Parathyroid adenoma (tissue), 2 donors: ENCODE results near the gene TP73.

Experiments
- H2AFZ ChIP-seq: fragments of 300-600 bp; sonication (generic); one replicate; pipeline ENCODE4 v1.7.0; 2017; ENCODE audit warnings: antibody characterized with exemption, mild to moderate bottlenecking
- H3K27ac ChIP-seq: fragments of 300-600 bp; sonication (generic); one replicate; pipeline ENCODE4 v1.7.0; 2017
- H3K27me3 ChIP-seq: fragments of 300-600 bp; sonication (generic); one replicate; pipeline ENCODE4 v1.7.0; 2017; ENCODE audit warnings: low read length; ENCODE audit not compliant: control insufficient read depth, insufficient read depth
- H3K36me3 ChIP-seq: fragments of 300-600 bp; sonication (generic); one replicate; pipeline ENCODE4 v1.7.0; 2017; ENCODE audit warnings: low read length; ENCODE audit not compliant: control insufficient read depth, insufficient read depth
- H3K4me1 ChIP-seq: fragments of 300-600 bp; sonication (generic); one replicate; pipeline ENCODE4 v1.7.0; 2017; ENCODE audit warnings: control low read depth
- H3K4me2 ChIP-seq: fragments of 300-600 bp; sonication (generic); one replicate; pipeline ENCODE4 v1.7.0; 2017; ENCODE audit warnings: low read length
- H3K4me3 ChIP-seq: fragments of 300-600 bp; sonication (generic); one replicate; pipeline ENCODE4 v1.7.0; 2017; ENCODE audit warnings: low read depth, low read length
- H3K79me2 ChIP-seq: fragments of 300-600 bp; sonication (generic); one replicate; pipeline ENCODE4 v1.7.0; 2017; ENCODE audit warnings: control low read depth
- H3K9ac ChIP-seq: fragments of 300-600 bp; sonication (generic); one replicate; pipeline ENCODE4 v1.7.0; 2017; ENCODE audit warnings: mild to moderate bottlenecking
- H3K9me3 ChIP-seq: fragments of 300-600 bp; sonication (generic); one replicate; pipeline ENCODE4 v1.7.0; 2017; ENCODE audit warnings: low read length; ENCODE audit not compliant: control insufficient read depth
- TF ChIP-seq, protein P1 (sequence below): fragments of 300-600 bp; sonication (generic); IDR thresholded peaks from one replicate; pipeline ENCODE4 v1.7.0; 2017; ENCODE audit warnings: antibody characterized with exemption, mild to moderate bottlenecking
- donor health status: primary hyperparathyroidism.

The TP73 gene

DNA sequence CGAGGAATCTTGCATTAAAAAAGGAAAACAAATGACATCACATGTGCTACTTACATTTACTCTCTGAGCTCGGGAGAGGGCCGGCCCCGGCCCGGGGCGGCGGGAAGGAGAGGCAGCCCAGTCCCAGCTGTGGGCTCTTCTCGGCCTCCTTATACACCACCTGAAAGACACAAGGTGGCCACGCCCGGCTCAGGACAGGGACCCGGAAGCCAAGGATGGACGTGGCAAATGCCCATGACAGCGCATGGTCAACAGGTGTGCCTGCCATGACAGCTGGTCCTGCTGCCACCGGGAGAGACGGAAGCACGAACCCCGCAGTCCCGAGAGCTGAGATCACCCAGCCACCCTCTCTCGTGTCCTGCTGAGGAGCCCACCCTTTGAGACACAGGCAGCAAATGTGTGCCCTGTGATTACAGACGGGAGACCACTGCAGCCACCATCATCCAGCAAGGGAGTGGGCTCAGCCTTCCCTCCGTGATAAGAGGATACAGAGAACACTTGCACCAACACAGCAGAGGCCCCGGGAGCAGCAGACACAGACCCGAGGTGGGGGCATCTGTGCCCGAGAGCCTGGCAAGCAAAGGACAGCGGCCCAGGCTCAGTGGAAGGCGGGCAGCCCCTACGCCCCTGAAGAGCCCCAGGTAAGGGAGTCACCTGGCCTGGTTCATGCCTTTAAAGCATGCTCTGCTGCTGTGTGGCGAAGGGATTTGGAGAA lies 18.8 kb upstream of the TP73 start:
- no peaks in the 10 kb centered on the region for H3K79me2 ChIP-seq
- H3K36me3 ChIP-seq: no peaks in the 10 kb centered on the region
- H3K9ac ChIP-seq: no peak overlapping the region
- no peaks in the 10 kb centered on the region for H3K4me1 ChIP-seq
- H3K9me3 ChIP-seq: no peaks in the 10 kb centered on the region
- no peak overlapping the region for H2AFZ ChIP-seq
- TF ChIP-seq, protein P1, sequence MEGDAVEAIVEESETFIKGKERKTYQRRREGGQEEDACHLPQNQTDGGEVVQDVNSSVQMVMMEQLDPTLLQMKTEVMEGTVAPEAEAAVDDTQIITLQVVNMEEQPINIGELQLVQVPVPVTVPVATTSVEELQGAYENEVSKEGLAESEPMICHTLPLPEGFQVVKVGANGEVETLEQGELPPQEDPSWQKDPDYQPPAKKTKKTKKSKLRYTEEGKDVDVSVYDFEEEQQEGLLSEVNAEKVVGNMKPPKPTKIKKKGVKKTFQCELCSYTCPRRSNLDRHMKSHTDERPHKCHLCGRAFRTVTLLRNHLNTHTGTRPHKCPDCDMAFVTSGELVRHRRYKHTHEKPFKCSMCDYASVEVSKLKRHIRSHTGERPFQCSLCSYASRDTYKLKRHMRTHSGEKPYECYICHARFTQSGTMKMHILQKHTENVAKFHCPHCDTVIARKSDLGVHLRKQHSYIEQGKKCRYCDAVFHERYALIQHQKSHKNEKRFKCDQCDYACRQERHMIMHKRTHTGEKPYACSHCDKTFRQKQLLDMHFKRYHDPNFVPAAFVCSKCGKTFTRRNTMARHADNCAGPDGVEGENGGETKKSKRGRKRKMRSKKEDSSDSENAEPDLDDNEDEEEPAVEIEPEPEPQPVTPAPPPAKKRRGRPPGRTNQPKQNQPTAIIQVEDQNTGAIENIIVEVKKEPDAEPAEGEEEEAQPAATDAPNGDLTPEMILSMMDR: no peak
- no peaks in the 10 kb centered on the region for H3K27me3 ChIP-seq
- H3K27ac ChIP-seq: no peak overlapping the region
- no peak overlapping the region for H3K4me3 ChIP-seq
- no peak overlapping the region for H3K4me2 ChIP-seq

DNA sequence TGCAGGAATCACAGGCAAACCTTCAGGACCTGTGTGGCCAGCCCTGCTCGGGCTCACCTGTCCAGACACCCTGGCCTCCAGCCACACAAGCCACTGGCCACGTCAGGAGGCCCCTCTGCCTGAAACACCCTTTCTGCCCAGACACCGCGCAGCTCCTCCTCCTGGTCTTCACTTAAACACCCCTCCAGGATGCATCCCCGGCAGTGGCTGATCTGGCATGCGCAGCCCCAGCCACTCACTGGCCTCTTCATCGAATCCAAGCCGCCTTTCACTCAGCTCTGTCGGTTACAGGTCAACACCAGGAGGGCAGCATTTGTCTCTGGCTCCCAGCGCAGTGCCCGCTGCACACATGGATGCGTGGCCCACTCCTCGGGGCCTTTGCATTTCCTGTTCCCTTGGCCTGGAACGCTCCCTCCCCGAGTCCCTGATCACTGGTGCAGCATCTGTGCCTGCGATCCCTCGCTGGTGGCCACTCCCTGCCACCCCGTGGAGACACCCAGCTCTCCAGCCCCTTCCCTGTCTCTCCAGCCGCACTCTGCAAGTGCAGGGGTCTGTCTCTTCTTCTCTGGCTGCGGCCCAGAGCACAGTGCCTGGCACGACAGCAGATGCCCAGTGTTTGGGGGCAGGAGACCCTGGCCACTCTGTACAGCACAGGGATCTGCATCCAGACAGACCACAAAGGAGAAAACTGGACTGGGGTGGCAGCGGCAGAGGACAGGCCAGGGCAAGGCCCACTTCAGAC lies 18.1 kb upstream of the TP73 start:
- Histone ChIP-seq H3K79me2 (no peaks in the 10 kb centered on the region), H3K27me3 (no peaks in the 10 kb centered on the region), H3K9me3 (no peaks in the 10 kb centered on the region), H3K4me1 (no peaks in the 10 kb centered on the region), H3K9ac (no peak overlapping the region), H3K36me3 (no peaks in the 10 kb centered on the region), H2AFZ (no peak overlapping the region), H3K27ac (no peak overlapping the region), H3K4me2 (no peak overlapping the region), H3K4me3 (no peak overlapping the region)
- TF ChIP-seq, protein P1: no peak

DNA sequence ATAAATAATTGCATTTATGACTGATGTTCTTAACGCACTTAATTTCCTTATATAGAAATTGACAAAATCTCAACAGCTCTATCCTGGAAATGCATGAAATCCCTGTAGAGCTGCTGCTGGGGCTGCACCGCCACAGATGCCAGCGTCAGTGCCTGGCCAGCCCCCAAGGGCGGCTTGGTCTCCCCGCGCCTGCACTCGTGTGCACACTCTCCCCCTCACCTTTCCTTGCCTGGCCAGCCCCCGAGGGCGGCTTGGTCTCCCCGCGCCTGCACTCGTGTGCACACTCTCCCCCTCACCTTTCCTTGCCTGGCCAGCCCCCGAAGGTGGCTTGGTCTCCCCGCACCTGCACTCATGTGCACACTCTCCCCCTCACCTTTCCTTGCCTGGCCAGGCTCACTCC lies 16.2 kb upstream of the TP73 start:
- H3K4me3 ChIP-seq: no peak overlapping the region
- no peaks in the 10 kb centered on the region for H3K9me3 ChIP-seq
- TF ChIP-seq, protein P1: no peak
- H3K27ac ChIP-seq: no peak overlapping the region
- H3K36me3 ChIP-seq: no peaks in the 10 kb centered on the region
- no peaks in the 10 kb centered on the region for H3K4me1 ChIP-seq
- H3K27me3 ChIP-seq: no peaks in the 10 kb centered on the region
- no peak overlapping the region for H3K9ac ChIP-seq
- no peak overlapping the region for H3K4me2 ChIP-seq
- H3K79me2 ChIP-seq: no peaks in the 10 kb centered on the region
- H2AFZ ChIP-seq: no peak overlapping the region

DNA sequence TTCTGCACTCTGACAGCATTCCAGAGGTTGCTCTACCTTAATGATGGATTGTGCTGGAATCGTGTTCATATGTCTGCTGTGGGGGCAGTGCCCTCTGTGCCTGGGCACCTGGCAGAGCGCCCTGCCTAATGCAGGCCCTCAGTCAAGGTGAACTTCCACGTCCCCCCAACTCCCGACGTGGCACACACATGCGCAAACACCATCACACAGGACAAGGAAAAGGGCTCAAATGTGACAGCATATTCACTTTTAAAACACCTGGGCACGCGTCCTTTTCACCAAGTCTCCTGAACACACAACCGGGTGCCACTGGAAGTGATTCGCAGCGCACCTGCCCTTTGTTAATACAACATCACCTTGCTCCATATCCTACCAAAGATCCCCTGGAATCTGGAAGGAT lies 15.8 kb upstream of the TP73 start:
- TF ChIP-seq, protein P1: no peak
- no peak overlapping the region for H2AFZ ChIP-seq
- no peaks in the 10 kb centered on the region for H3K79me2 ChIP-seq
- H3K36me3 ChIP-seq: no peaks in the 10 kb centered on the region
- no peaks in the 10 kb centered on the region for H3K27me3 ChIP-seq
- H3K9ac ChIP-seq: no peak overlapping the region
- H3K27ac ChIP-seq: no peak overlapping the region
- no peaks in the 10 kb centered on the region for H3K9me3 ChIP-seq
- H3K4me1 ChIP-seq: no peaks in the 10 kb centered on the region
- H3K4me3 ChIP-seq: no peak overlapping the region
- H3K4me2 ChIP-seq: no peak overlapping the region
